Trophoblast cell (in vitro differentiated cells and primary cell): ENCODE data around the gene CTNNA3.

Experiments
- DNase-seq, 2 donors: peaks; one replicate each; pipeline ENCODE4 v3.0.0-alpha.2; 2016
- H2AFZ ChIP-seq: 2 replicates; pipeline ENCODE4 v1.6.1; 2013; ENCODE audit warnings: low read length, moderate library complexity, mild to moderate bottlenecking; ENCODE audit not compliant: insufficient read depth, poor library complexity
- H2AK5ac ChIP-seq: 2 replicates; pipeline ENCODE4 v1.6.1; 2013; ENCODE audit warnings: mild to moderate bottlenecking, low read length
- H2BK120ac ChIP-seq: 2 replicates; pipeline ENCODE4 v1.6.1; 2013; ENCODE audit warnings: low read length, mild to moderate bottlenecking, moderate library complexity; ENCODE audit not compliant: insufficient read depth, poor library complexity
- H2BK12ac ChIP-seq: 2 replicates; pipeline ENCODE4 v1.6.1; 2013; ENCODE audit warnings: mild to moderate bottlenecking, low read length, moderate library complexity
- H2BK5ac ChIP-seq: 2 replicates; pipeline ENCODE4 v1.6.1; 2013; ENCODE audit warnings: low read length, low read depth, moderate library complexity, mild to moderate bottlenecking; ENCODE audit not compliant: poor library complexity
- H3K14ac ChIP-seq: 2 replicates; pipeline ENCODE4 v1.6.1; 2013; ENCODE audit warnings: mild to moderate bottlenecking, low read length
- H3K18ac ChIP-seq: 2 replicates; pipeline ENCODE4 v1.6.1; 2013; ENCODE audit warnings: mild to moderate bottlenecking, low read length
- H3K23ac ChIP-seq: 2 replicates; pipeline ENCODE4 v1.6.1; 2013; ENCODE audit warnings: low read length
- H3K27ac ChIP-seq: 2 replicates; pipeline ENCODE4 v1.5.1; 2013; ENCODE audit warnings: low read depth, mild to moderate bottlenecking, inconsistent platforms, low read length, moderate library complexity
- H3K27me3 ChIP-seq: 2 replicates; pipeline ENCODE4 v1.6.1; 2013; ENCODE audit warnings: inconsistent platforms, mild to moderate bottlenecking, low read length, moderate library complexity; ENCODE audit not compliant: insufficient read depth
- H3K36me3 ChIP-seq, 2 experiments: 1 replicate in 1 of 2; 2 replicates in 1 of 2; pipeline ENCODE4 v1.6.1; 2013; ENCODE audit warnings: low read length in 2 of 2, mild to moderate bottlenecking in 2 of 2, moderate library complexity in 1 of 2; ENCODE audit not compliant: insufficient read depth in 2 of 2, control insufficient read depth in 1 of 2
- H3K4ac ChIP-seq: 2 replicates; pipeline ENCODE4 v1.6.1; 2013; ENCODE audit warnings: low read depth, mild to moderate bottlenecking, low read length, moderate library complexity
- H3K4me1 ChIP-seq, 2 experiments: 1 replicate in 1 of 2; 2 replicates in 1 of 2; pipeline ENCODE4 v1.6.1; 2013; ENCODE audit warnings: low read length in 2 of 2, mild to moderate bottlenecking in 2 of 2, moderate library complexity in 1 of 2; ENCODE audit not compliant: insufficient read depth in 2 of 2, control insufficient read depth in 1 of 2
- H3K4me2 ChIP-seq: 2 replicates; pipeline ENCODE4 v1.6.1; 2013; ENCODE audit warnings: inconsistent platforms, mild to moderate bottlenecking, low read length, moderate library complexity
- H3K4me3 ChIP-seq: 2 replicates; pipeline ENCODE4 v1.5.1; 2013; ENCODE audit warnings: mild to moderate bottlenecking, low read depth, low read length, inconsistent platforms
- H3K79me1 ChIP-seq: one replicate; pipeline ENCODE4 v1.6.1; 2013; ENCODE audit warnings: low read length
- H3K79me2 ChIP-seq: 2 replicates; pipeline ENCODE4 v1.6.1; 2013; ENCODE audit warnings: low read length, mild to moderate bottlenecking; ENCODE audit not compliant: control insufficient read depth, insufficient read depth, poor library complexity
- H3K9ac ChIP-seq: 2 replicates; pipeline ENCODE4 v1.6.1; 2013; ENCODE audit warnings: mild to moderate bottlenecking, low read length
- H3K9me3 ChIP-seq: 2 replicates; pipeline ENCODE4 v1.6.1; 2013; ENCODE audit warnings: low read depth, mild to moderate bottlenecking, control low read depth, inconsistent platforms, low read length; ENCODE audit not compliant: insufficient read depth
- H4K12ac ChIP-seq: 2 replicates; pipeline ENCODE4 v1.6.1; 2013; ENCODE audit warnings: low read depth, mild to moderate bottlenecking, low read length, moderate library complexity
- H4K8ac ChIP-seq: 2 replicates; pipeline ENCODE4 v1.6.1; 2013; ENCODE audit warnings: low read depth, mild to moderate bottlenecking, low read length, moderate library complexity
- H4K91ac ChIP-seq: one replicate; pipeline ENCODE4 v1.6.1; 2013; ENCODE audit warnings: low read depth, mild to moderate bottlenecking, low read length, moderate library complexity
- WGBS: extraction: QIAGEN DNeasy Blood & Tissue Kit; methylation state at CpG from one replicate; pipeline ENCODE4 v1.1.7; 2013; ENCODE audit warnings: missing lambda C conversion rate; ENCODE audit not compliant: insufficient read length, insufficient coverage; ENCODE audit errors: extremely low coverage; 5-methylcytosine and 5-hydroxymethylcytosine counted together

Gene CTNNA3

GRCh38 chr10:66162560-66163143, 1533.3 kb downstream of the CTNNA3 start:
- no peak overlapping the region for H3K18ac ChIP-seq
- no peak overlapping the region for H3K23ac ChIP-seq
- DNase-seq: no peak
- WGBS: no CpG with 5 or more reads among the region's 5 CpGs
- no peak overlapping the region for H2BK5ac ChIP-seq
- H3K14ac ChIP-seq: no peak overlapping the region
- H2AFZ ChIP-seq: no peak overlapping the region
- H4K91ac ChIP-seq: no peak overlapping the region
- H3K4me1 ChIP-seq: peaks cover 0 to 4% of the 10 kb centered on the region in 2 experiments
- peaks cover 3% of the 10 kb centered on the region for H3K9me3 ChIP-seq
- H2AK5ac ChIP-seq: no peak overlapping the region
- no peaks in the 10 kb centered on the region for H3K36me3 ChIP-seq
- no peak overlapping the region for H2BK120ac ChIP-seq
- H3K27me3 ChIP-seq: no peaks in the 10 kb centered on the region
- no peaks in the 10 kb centered on the region for H3K79me1 ChIP-seq
- H3K4me3 ChIP-seq: no peak overlapping the region
- no peak overlapping the region for H3K9ac ChIP-seq
- no peak overlapping the region for H3K4me2 ChIP-seq
- no peak overlapping the region for H4K12ac ChIP-seq
- H3K79me2 ChIP-seq: no peaks in the 10 kb centered on the region
- no peak overlapping the region for H3K4ac ChIP-seq
- H3K27ac ChIP-seq: no peak overlapping the region
- H4K8ac ChIP-seq: no peak overlapping the region
- H2BK12ac ChIP-seq: no peak overlapping the region

GRCh38 chr10:66151346-66151745, 1544.6 kb downstream of the CTNNA3 start:
- Histone ChIP-seq H3K4me2 (no peak overlapping the region), H2BK5ac (no peak overlapping the region), H3K27ac (no peak overlapping the region), H3K9ac (no peak overlapping the region), H4K8ac (no peak overlapping the region), H3K14ac (no peak overlapping the region), H4K12ac (no peak overlapping the region), H3K79me1 (no peaks in the 10 kb centered on the region), H2BK120ac (no peak overlapping the region), H3K9me3 (no peaks in the 10 kb centered on the region), H2AK5ac (no peak overlapping the region), H2BK12ac (no peak overlapping the region), H3K4me3 (no peak overlapping the region), H2AFZ (no peak overlapping the region), H4K91ac (no peak overlapping the region), H3K36me3 (no peaks in the 10 kb centered on the region), H3K4me1 (no peaks in the 10 kb centered on the region), H3K79me2 (no peaks in the 10 kb centered on the region), H3K27me3 (no peaks in the 10 kb centered on the region), H3K23ac (no peak overlapping the region), H3K18ac (no peak overlapping the region), H3K4ac (no peak overlapping the region)
- no CpG with 5 or more reads among the region's 2 CpGs for WGBS
- DNase-seq: peak in 1 of 2 donors; percentile 4

GRCh38 chr10:66148312-66148711, 1547.7 kb downstream of the CTNNA3 start:
- no peaks in the 10 kb centered on the region for H3K36me3 ChIP-seq
- H3K79me1 ChIP-seq: no peaks in the 10 kb centered on the region
- H3K9ac ChIP-seq: no peak overlapping the region
- H3K4me3 ChIP-seq: no peak overlapping the region
- H2AFZ ChIP-seq: no peak overlapping the region
- H3K27ac ChIP-seq: no peak overlapping the region
- no peaks in the 10 kb centered on the region for H3K79me2 ChIP-seq
- no peak overlapping the region for H2BK5ac ChIP-seq
- no peak overlapping the region for H3K4ac ChIP-seq
- H2AK5ac ChIP-seq: no peak overlapping the region
- no peaks in the 10 kb centered on the region for H3K9me3 ChIP-seq
- no peaks in the 10 kb centered on the region for H3K27me3 ChIP-seq
- no peak overlapping the region for H3K18ac ChIP-seq
- H4K91ac ChIP-seq: no peak overlapping the region
- H3K4me2 ChIP-seq: no peak overlapping the region
- no peak overlapping the region for H2BK12ac ChIP-seq
- no peak overlapping the region for H4K8ac ChIP-seq
- WGBS: no CpG with 5 or more reads among the region's 3 CpGs
- H3K23ac ChIP-seq: no peak overlapping the region
- H3K14ac ChIP-seq: no peak overlapping the region
- no peaks in the 10 kb centered on the region for H3K4me1 ChIP-seq
- no peak overlapping the region for H4K12ac ChIP-seq
- H2BK120ac ChIP-seq: no peak overlapping the region
- DNase-seq: no peak

- Histone ChIP-seq H4K91ac (no peak overlapping the region), H3K4me1 (no peaks in the 10 kb centered on the region), H2BK120ac (no peak overlapping the region), H3K27ac (no peak overlapping the region), H3K18ac (no peak overlapping the region), H3K9me3 (no peaks in the 10 kb centered on the region), H3K23ac (no peak overlapping the region), H2AFZ (no peak overlapping the region), H4K8ac (no peak overlapping the region), H3K14ac (no peak overlapping the region), H3K36me3 (no peaks in the 10 kb centered on the region), H3K27me3 (no peaks in the 10 kb centered on the region), H3K9ac (no peak overlapping the region), H3K79me1 (no peaks in the 10 kb centered on the region), H4K12ac (no peak overlapping the region), H3K4ac (no peak overlapping the region), H3K4me2 (no peak overlapping the region), H2BK12ac (no peak overlapping the region), H3K4me3 (no peak overlapping the region), H2BK5ac (no peak overlapping the region), H2AK5ac (no peak overlapping the region), H3K79me2 (no peaks in the 10 kb centered on the region)
- no CpG with 5 or more reads among the region's 2 CpGs for WGBS
- DNase-seq: no peak
Observed at GRCh38 chr10:66144016-66144415, 1552.0 kb downstream of the CTNNA3 start.
